Suprapubic skin (tissue), 4 donors: Measurements from ENCODE around the gene SMARCC2. TPM values are rescaled to one million over a fixed set of nuclear protein-coding genes. Genes with fewer than 3 reads are reported as not detected.

Experiments used
- DNase-seq, 2 donors: peaks; one replicate each; pipeline ENCODE4 v3.0.0-alpha.2; 2019; ENCODE audit warnings: low spot score in 2 of 2
- H3K27ac ChIP-seq: fragments of 200-600 bp; sonication (generic); one replicate; pipeline ENCODE4 v1.5.1; 2019
- H3K27me3 ChIP-seq: fragments of 200-600 bp; sonication (generic); one replicate; pipeline ENCODE4 v1.5.1; 2019
- H3K36me3 ChIP-seq: fragments of 200-600 bp; sonication (generic); one replicate; pipeline ENCODE4 v1.5.1; 2019
- H3K4me1 ChIP-seq: fragments of 200-600 bp; sonication (generic); one replicate; pipeline ENCODE4 v1.5.1; 2019
- H3K4me3 ChIP-seq: fragments of 200-600 bp; sonication (generic); one replicate; pipeline ENCODE4 v1.5.1; 2019; ENCODE audit warnings: mild to moderate bottlenecking
- H3K9me3 ChIP-seq: fragments of 200-600 bp; sonication (generic); one replicate; pipeline ENCODE4 v1.5.1; 2019
- CTCF ChIP-seq, 2 donors: fragments of 200-600 bp in 1 of 2; fragments of 450-650 bp in 1 of 2; sonication (generic) in 1 of 2; IDR thresholded peaks; one replicate each; pipeline ENCODE4 v1.5.1; 2016 to 2019; ENCODE audit warnings: antibody characterized with exemption in 2 of 2, mild to moderate bottlenecking in 1 of 2, moderate library complexity in 1 of 2
- EP300 ChIP-seq: sonication (generic); formaldehyde crosslinking; IDR thresholded peaks from one replicate; pipeline ENCODE4 v1.6.1; 2017; ENCODE audit warnings: antibody characterized with exemption
- POLR2A ChIP-seq, 2 donors: fragments of 450-650 bp; IDR thresholded peaks; one replicate each; pipeline ENCODE4 v1.6.1; 2017; ENCODE audit warnings: antibody characterized with exemption in 2 of 2, mild to moderate bottlenecking in 2 of 2, moderate library complexity in 2 of 2
- POLR2AphosphoS5 ChIP-seq, 3 donors: sonication (generic); formaldehyde crosslinking; IDR thresholded peaks; one replicate each; pipeline ENCODE4 v1.6.1; 2017; ENCODE audit warnings: antibody characterized with exemption in 3 of 3
- WGBS: methylation state at CpG from one replicate; pipeline ENCODE4 v1.1.5; 2018; 5-methylcytosine and 5-hydroxymethylcytosine counted together
- total RNA-seq, 4 donors: library from RNA; depleted of rRNA; stranded (reverse); fragments of >200 nt; gene quantifications; one replicate each; pipeline ENCODE4 v1.1.0, GENCODE V29; 2016

The SMARCC2 gene
- total RNA-seq, 4 donors from 2014 or later = 53.6 to 137 (median 85.9) TPM

- DNase-seq = no peak
- H3K4me3 ChIP-seq = no peak overlapping the region
- TF ChIP-seq EP300 (no peak), POLR2A (IDR thresholded peaks at IDR 0.05) (no peak), POLR2AphosphoS5 (IDR thresholded peaks at IDR 0.05) (no peak), CTCF (IDR thresholded peaks at IDR 0.05) (no peak)
- no peaks in the 10 kb centered on the region for H3K27me3 ChIP-seq
- peaks cover 46% of the 10 kb centered on the region for H3K4me1 ChIP-seq
- no peaks in the 10 kb centered on the region for H3K9me3 ChIP-seq
- H3K27ac ChIP-seq = no peak overlapping the region
- H3K36me3 ChIP-seq = peaks cover 69% of the 10 kb centered on the region
- 71% methylated on average over 10 of the region's 10 CpGs for WGBS
Measured at GRCh38 chr12:56161690-56162351, 27.5 kb downstream of the SMARCC2 start.

GRCh38 chr12:56160894-56161689, 28.2 kb downstream of the SMARCC2 start:
- 80% methylated on average over 11 of the region's 11 CpGs for WGBS
- no peak for TF ChIP-seq POLR2AphosphoS5 (IDR thresholded peaks at IDR 0.05)
- TF ChIP-seq EP300 = no peak
- no peak for TF ChIP-seq CTCF (IDR thresholded peaks at IDR 0.05)
- TF ChIP-seq POLR2A (IDR thresholded peaks at IDR 0.05) = no peak
- peak overlapping the region; percentile 91 for H3K4me3 ChIP-seq
- H3K4me1 ChIP-seq = peaks cover 49% of the 10 kb centered on the region
- H3K27me3 ChIP-seq = no peaks in the 10 kb centered on the region
- peak overlapping the region; percentile 98 for H3K27ac ChIP-seq
- H3K9me3 ChIP-seq = no peaks in the 10 kb centered on the region
- H3K36me3 ChIP-seq = peaks cover 62% of the 10 kb centered on the region
- DNase-seq = no peak

- H3K4me1 ChIP-seq = peaks cover 49% of the 10 kb centered on the region
- 34% methylated on average over 7 of the region's 7 CpGs for WGBS
- H3K27ac ChIP-seq = peak overlapping the region; percentile 98
- H3K27me3 ChIP-seq = no peaks in the 10 kb centered on the region
- TF ChIP-seq CTCF (IDR thresholded peaks at IDR 0.05) (no peak), POLR2A (IDR thresholded peaks at IDR 0.05) (no peak), POLR2AphosphoS5 (IDR thresholded peaks at IDR 0.05) (no peak)
- H3K4me3 ChIP-seq = peak overlapping the region; percentile 91
- H3K9me3 ChIP-seq = no peaks in the 10 kb centered on the region
- H3K36me3 ChIP-seq = peaks cover 56% of the 10 kb centered on the region
- DNase-seq = no peak
Measured at GRCh38 chr12:56160193-56160763, 29.0 kb downstream of the SMARCC2 start.

- no peak for TF ChIP-seq POLR2A (IDR thresholded peaks at IDR 0.05)
- no peak for TF ChIP-seq CTCF (IDR thresholded peaks at IDR 0.05)
- TF ChIP-seq EP300 = no peak
- no peak for TF ChIP-seq POLR2AphosphoS5 (IDR thresholded peaks at IDR 0.05)
- no peak for DNase-seq
- Histone ChIP-seq H3K36me3 (peaks cover 49% of the 10 kb centered on the region), H3K4me3 (peak overlapping the region; percentile 91), H3K27me3 (no peaks in the 10 kb centered on the region), H3K27ac (peak overlapping the region; percentile 98), H3K9me3 (no peaks in the 10 kb centered on the region), H3K4me1 (peaks cover 49% of the 10 kb centered on the region)
- WGBS = 10% methylated on average over 8 of the region's 8 CpGs
Measured at GRCh38 chr12:56159482-56160192, 29.6 kb downstream of the SMARCC2 start.
